Thyroid gland (tissue), 4 donors: ENCODE measurements around the gene MIER2. TPM values are rescaled to one million over a fixed set of nuclear protein-coding genes. Genes with fewer than 3 reads are reported as not detected.

Source experiments
- DNase-seq, 2 donors: peaks; one replicate each; pipeline ENCODE4 v3.0.0-alpha.2; 2019
- H3K27ac ChIP-seq, 3 donors: fragments of 200-600 bp; sonication (generic); 1 replicate in 2 of 3; 2 replicates in 1 of 3; pipeline ENCODE4 v1.5.1; 2016 to 2019; ENCODE audit warnings: mild to moderate bottlenecking in 1 of 3, moderate library complexity in 1 of 3
- H3K27me3 ChIP-seq: fragments of 200-600 bp; sonication (generic); one replicate; pipeline ENCODE4 v1.5.1; 2019
- H3K36me3 ChIP-seq, 2 donors: fragments of 200-600 bp; sonication (generic); one replicate each; pipeline ENCODE4 v1.5.1; 2016 to 2019
- H3K4me1 ChIP-seq, 2 donors: fragments of 200-600 bp; sonication (generic); one replicate each; pipeline ENCODE4 v1.5.1; 2017 to 2019
- H3K4me3 ChIP-seq, 3 donors: fragments of 200-600 bp; sonication (generic); replicated peaks in 1 of 3; 1 replicate in 2 of 3; 2 replicates in 1 of 3; pipeline ENCODE4 v1.5.1; 2016; ENCODE audit warnings: mild to moderate bottlenecking in 1 of 3
- H3K9me3 ChIP-seq: fragments of 200-600 bp; sonication (generic); one replicate; pipeline ENCODE4 v1.5.1; 2017
- POLR2A ChIP-seq, 2 donors: fragments of 450-650 bp; IDR thresholded peaks; one replicate each; pipeline ENCODE4 v1.6.1; 2017; ENCODE audit warnings: antibody characterized with exemption in 2 of 2, mild to moderate bottlenecking in 2 of 2, moderate library complexity in 1 of 2
- WGBS, 2 donors: methylation state at CpG; one replicate each; pipeline ENCODE4 v1.1.5; 2017; 5-methylcytosine and 5-hydroxymethylcytosine counted together
- intact Hi-C: fragments of 100-400 bp; cut with DNase I; formaldehyde crosslinking; loops from one replicate; pipeline ENCODE4 v1.15.1; 2023
- total RNA-seq, 4 donors: library from RNA; depleted of rRNA; stranded (reverse); fragments of >200 nt; gene quantifications; one replicate each; pipeline ENCODE4 v1.2.3, GENCODE V29; 2016
- TF ChIP-seq, protein P1 (sequence below), 6 experiments: fragments of 200-600 bp in 3 of 6; fragments of 450-650 bp in 3 of 6; sonication (generic) in 3 of 6; IDR thresholded peaks; one replicate each; pipeline ENCODE4 v1.5.1; 2016 to 2019; ENCODE audit warnings: antibody characterized with exemption in 6 of 6, mild to moderate bottlenecking in 2 of 6, inconsistent platforms in 1 of 6, moderate library complexity in 1 of 6

The MIER2 gene
- total RNA-seq, 4 donors from 2014 or later = 9.0 to 20.1 (median 11.2) TPM

- no peaks in the 10 kb centered on the region for H3K27me3 ChIP-seq
- TF ChIP-seq, protein P1, sequence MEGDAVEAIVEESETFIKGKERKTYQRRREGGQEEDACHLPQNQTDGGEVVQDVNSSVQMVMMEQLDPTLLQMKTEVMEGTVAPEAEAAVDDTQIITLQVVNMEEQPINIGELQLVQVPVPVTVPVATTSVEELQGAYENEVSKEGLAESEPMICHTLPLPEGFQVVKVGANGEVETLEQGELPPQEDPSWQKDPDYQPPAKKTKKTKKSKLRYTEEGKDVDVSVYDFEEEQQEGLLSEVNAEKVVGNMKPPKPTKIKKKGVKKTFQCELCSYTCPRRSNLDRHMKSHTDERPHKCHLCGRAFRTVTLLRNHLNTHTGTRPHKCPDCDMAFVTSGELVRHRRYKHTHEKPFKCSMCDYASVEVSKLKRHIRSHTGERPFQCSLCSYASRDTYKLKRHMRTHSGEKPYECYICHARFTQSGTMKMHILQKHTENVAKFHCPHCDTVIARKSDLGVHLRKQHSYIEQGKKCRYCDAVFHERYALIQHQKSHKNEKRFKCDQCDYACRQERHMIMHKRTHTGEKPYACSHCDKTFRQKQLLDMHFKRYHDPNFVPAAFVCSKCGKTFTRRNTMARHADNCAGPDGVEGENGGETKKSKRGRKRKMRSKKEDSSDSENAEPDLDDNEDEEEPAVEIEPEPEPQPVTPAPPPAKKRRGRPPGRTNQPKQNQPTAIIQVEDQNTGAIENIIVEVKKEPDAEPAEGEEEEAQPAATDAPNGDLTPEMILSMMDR (IDR thresholded peaks at IDR 0.05) = no peak
- DNase-seq = no peak
- H3K27ac ChIP-seq = no peak overlapping the region
- H3K9me3 ChIP-seq = no peaks in the 10 kb centered on the region
- H3K4me1 ChIP-seq = peaks cover 6 to 9% of the 10 kb centered on the region in 2 donors
- H3K36me3 ChIP-seq = no peaks in the 10 kb centered on the region
- no peak overlapping the region for H3K4me3 ChIP-seq
- WGBS, 2 donors = 65 to 82% methylated on average over 25 to 26 of the region's 26 CpGs
- intact Hi-C loops = no loop called here
Observed at GRCh38 chr19:347946-348861, 3.6 kb upstream of the MIER2 start.

DNA sequence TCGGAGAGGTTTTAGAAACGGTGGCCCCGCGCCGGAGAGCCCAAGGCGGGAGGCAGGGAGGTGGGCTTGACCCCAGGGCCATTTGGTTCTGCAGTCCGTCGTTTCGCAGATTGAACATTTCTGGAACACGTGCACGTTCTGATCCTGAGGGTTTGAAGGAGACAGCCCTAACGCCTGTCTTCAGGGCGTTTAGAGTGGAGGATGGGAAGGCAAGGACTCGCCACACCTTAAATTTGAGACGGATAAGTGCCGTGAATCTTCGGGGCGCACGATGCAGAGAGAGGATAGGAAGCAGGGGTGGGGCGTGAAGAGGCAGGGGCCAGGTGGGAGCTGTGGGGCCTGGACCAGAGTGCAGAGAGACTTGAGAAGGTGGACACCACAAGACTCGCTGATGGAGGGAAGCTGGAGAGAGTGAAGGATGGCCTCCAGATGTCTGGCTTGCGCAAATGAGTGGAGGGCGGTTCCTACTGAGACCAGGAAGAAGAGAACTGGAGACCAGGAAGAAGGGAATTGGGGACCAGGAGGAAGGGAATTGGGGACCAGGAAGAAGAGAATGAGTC is 804 bp upstream of the MIER2 start:
- H3K27me3 ChIP-seq = no peaks in the 10 kb centered on the region
- peak overlapping the region in 1 of 3 donors; percentile 79 for H3K4me3 ChIP-seq
- H3K9me3 ChIP-seq = no peaks in the 10 kb centered on the region
- WGBS, 2 donors = 58 to 65% methylated on average over 22 to 23 of the region's 23 CpGs
- H3K4me1 ChIP-seq = peaks cover 26% of the 10 kb centered on the region in 2 donors
- H3K27ac ChIP-seq = no peak overlapping the region
- H3K36me3 ChIP-seq = no peaks in the 10 kb centered on the region
- intact Hi-C loops = no loop called here
- no peak for TF ChIP-seq POLR2A (IDR thresholded peaks at IDR 0.05)
- TF ChIP-seq, protein P1 (IDR thresholded peaks at IDR 0.05) = no peak
- no peak for DNase-seq

DNA sequence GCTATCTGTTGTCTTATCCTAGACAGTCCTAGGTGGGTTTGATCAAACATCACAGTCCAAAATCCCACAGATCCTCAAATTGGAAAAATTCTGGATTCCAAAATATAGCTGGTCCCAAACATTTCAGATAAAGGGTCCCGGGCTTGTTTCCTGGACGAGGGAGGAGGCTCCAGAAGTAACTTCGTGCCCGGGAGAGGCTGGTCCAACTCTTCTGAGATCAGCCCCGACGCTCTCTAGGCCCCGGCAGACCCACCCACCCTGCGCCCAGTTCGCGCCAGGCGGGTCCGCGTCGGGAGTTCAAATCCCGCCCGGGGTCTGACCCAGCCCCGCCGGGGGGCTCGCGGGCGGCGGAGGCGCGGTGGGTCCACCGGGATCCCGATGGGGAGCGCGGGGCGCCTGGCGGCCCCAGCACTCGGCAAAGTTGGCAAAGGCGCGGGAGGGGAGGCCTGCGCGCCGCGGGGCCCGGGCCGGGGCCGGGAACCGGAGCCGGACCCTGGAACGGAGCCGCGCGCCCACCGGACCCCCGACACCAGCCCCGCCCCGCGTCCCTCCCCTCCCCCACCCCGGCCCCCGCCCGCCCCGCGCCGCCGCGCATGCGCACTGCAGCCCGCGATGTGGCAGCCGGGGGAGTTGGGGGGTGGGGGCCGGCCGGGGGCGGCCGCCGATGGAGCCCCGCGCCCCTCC is 513 bp downstream of the MIER2 start:
- Histone ChIP-seq H3K27me3 (no peaks in the 10 kb centered on the region), H3K36me3 (no peaks in the 10 kb centered on the region), H3K27ac (peak overlapping the region; percentile 26 to 69 (median 41)), H3K4me1 (peaks cover 26% of the 10 kb centered on the region in 2 donors), H3K4me3 (peak overlapping the region; percentile 25 to 86 (median 79)), H3K9me3 (no peaks in the 10 kb centered on the region)
- peak in 1 of 2 donors; percentile 7 for DNase-seq
- 0 to 2% methylated on average over 4 to 11 of the region's 70 CpGs for WGBS, 2 donors
- intact Hi-C loops = no loop called here
- TF ChIP-seq POLR2A (IDR thresholded peaks at IDR 0.05) = no peak
- TF ChIP-seq, protein P1 (IDR thresholded peaks at IDR 0.05) = no peak

- Histone ChIP-seq H3K27me3 (no peaks in the 10 kb centered on the region), H3K27ac (peak overlapping the region; percentile 26 to 69 (median 41)), H3K4me3 (peak overlapping the region; percentile 25 to 86 (median 79)), H3K4me1 (peaks cover 26% of the 10 kb centered on the region in 2 donors), H3K36me3 (no peaks in the 10 kb centered on the region), H3K9me3 (no peaks in the 10 kb centered on the region)
- intact Hi-C loops = no loop called here
- peak in 1 of 2 donors; percentile 12 for DNase-seq
- WGBS, 2 donors = 48 to 64% methylated on average over 16 to 18 of the region's 19 CpGs
- TF ChIP-seq, protein P1 (IDR thresholded peaks at IDR 0.05) = no peak
- TF ChIP-seq POLR2A (IDR thresholded peaks at IDR 0.05) = no peak
Observed at GRCh38 chr19:343451-343931, 1.1 kb downstream of the MIER2 start.
